Activated T-helper 9 cell treated with anti-CD3 and anti-CD28 coated beads, Interleukin-2, amount 50 U/mL, for 16 hours (primary cell): ENCODE measurements around the gene PDGFA.

ENCODE experiments used
- DNase-seq: peaks from one replicate; pipeline ENCODE4 v3.0.0-alpha.2; 2020; ENCODE audit warnings: low read depth

The PDGFA gene

GRCh38 chr7:473870-474604, 45.6 kb downstream of the PDGFA start:
- no peak for DNase-seq

- DNase-seq: no peak
These were observed 46.4 kb downstream of the PDGFA start for GRCh38 chr7:473211-473734.

GRCh38 chr7:472640-472957, 47.0 kb downstream of the PDGFA start:
- no peak for DNase-seq

- DNase-seq: no peak
These were observed 47.6 kb downstream of the PDGFA start for GRCh38 chr7:471866-472639.

- DNase-seq: no peak
These were observed 48.3 kb downstream of the PDGFA start for GRCh38 chr7:471191-471865.

- no peak for DNase-seq
These were observed 50.1 kb downstream of the PDGFA start for GRCh38 chr7:469563-469961.

- no peak for DNase-seq
These were observed 50.7 kb downstream of the PDGFA start for GRCh38 chr7:468681-469562.

- no peak for DNase-seq
These were observed 51.6 kb downstream of the PDGFA start for GRCh38 chr7:467856-468545.

- no peak for DNase-seq
These were observed 52.2 kb downstream of the PDGFA start for GRCh38 chr7:467393-467828.

GRCh38 chr7:466465-467191, 53.0 kb downstream of the PDGFA start:
- no peak for DNase-seq

GRCh38 chr7:465710-466400, 53.8 kb downstream of the PDGFA start:
- no peak for DNase-seq

GRCh38 chr7:464454-465401, 54.9 kb downstream of the PDGFA start:
- DNase-seq: no peak

GRCh38 chr7:463817-464453, 55.7 kb downstream of the PDGFA start:
- no peak for DNase-seq

- no peak for DNase-seq
These were observed 56.3 kb downstream of the PDGFA start for GRCh38 chr7:463362-463781.

GRCh38 chr7:462173-463103, 57.2 kb downstream of the PDGFA start:
- DNase-seq: no peak

GRCh38 chr7:461453-462172, 58.0 kb downstream of the PDGFA start:
- DNase-seq: no peak

GRCh38 chr7:461117-461452, 58.6 kb downstream of the PDGFA start:
- DNase-seq: no peak
